K562 treated with DMSO at 1 percent for 48 hours (cell line): Measurements from ENCODE around the gene FOXA1. TPM values are rescaled to one million over a fixed set of nuclear protein-coding genes. Genes with fewer than 3 reads are reported as not detected.

Source experiments
- total RNA-seq: library from RNA; unstranded; fragments of 300-600 nt; gene quantifications from 2 replicates; pipeline ENCODE4 v1.2.3, GENCODE V29; 2022; ENCODE audit warnings: low replicate concordance; ENCODE audit errors: extremely low read depth

FOXA1 gene
- not detected in 2 replicates for total RNA-seq

GRCh38 chr14:37594971-37595808 is at the start of gene FOXA1, which contains the start of gene TTC6:
Gene FOXA1 (minus strand): TSS chr14:37595249. CDS start chr14:37594972, 277 bp downstream.
Gene TTC6 (plus strand): TSS chr14:37595629. CDS start chr14:37622065, 26,436 bp downstream.

Other genes with a start within 250 kb of the FOXA1 start
- gene TTC6, start 380 bp upstream of the FOXA1 start, total RNA-seq = not detected in 2 replicates